Endothelial cell of umbilical vein (primary cell): ENCODE results near the gene SCLT1. TPM values are rescaled to one million over a fixed set of nuclear protein-coding genes. Genes with fewer than 3 reads are reported as not detected.

Source experiments
- BruUV-seq: library from RNA; stranded (reverse); fragments of 400-500 nt; replicated peaks from 2 replicates; lab custom pipeline; 2021; lab: Mats Ljungman, UMichigan
- CTCF ChIA-PET: fragments of 300-600, 350-600 bp; sonication (Branson Sonifier 250); formaldehyde crosslinking; loops from one replicate; lab custom pipeline; 2021; ENCODE audit warnings: antibody characterized with exemption, inconsistent platforms; lab: Charles Lee
- POLR2A ChIA-PET: fragments of 300-600, 350-600 bp; sonication (Branson Sonifier 250); formaldehyde crosslinking; loops from one replicate; lab custom pipeline; 2021; ENCODE audit warnings: antibody characterized with exemption, inconsistent platforms; lab: Charles Lee
- DNase-seq: peaks from one replicate; pipeline ENCODE4 v3.0.0-alpha.2; 2011; ENCODE audit warnings: low read depth, low spot score
- FAIRE-seq: peaks from 2 replicates; lab custom pipeline; 2011; peaks lifted over from hg19 to GRCh38; lab: Jason Lieb, UNC
- H2AFZ ChIP-seq: 2 replicates; pipeline ENCODE4 v1.6.0; 2012; ENCODE audit warnings: low read depth, low read length, control low read depth, inconsistent platforms
- H3K27ac ChIP-seq: 2 replicates; pipeline ENCODE4 v1.5.1; 2011; ENCODE audit warnings: low read depth, mild to moderate bottlenecking, control low read depth, low read length, moderate library complexity; ENCODE audit not compliant: insufficient read depth
- H3K27me3 ChIP-seq, 2 experiments: 2 replicates each; pipeline versions ENCODE4 v1.6.0 to v1.6.1; 2011; ENCODE audit warnings: low read length in 2 of 2, mixed read lengths in 1 of 2; ENCODE audit not compliant: control insufficient read depth in 2 of 2, insufficient read depth in 2 of 2
- H3K36me3 ChIP-seq, 2 experiments: 2 replicates in 1 of 2; 3 replicates in 1 of 2; pipeline ENCODE4 v1.5.1; 2011; ENCODE audit warnings: low read length in 2 of 2, mild to moderate bottlenecking in 1 of 2, moderate library complexity in 1 of 2; ENCODE audit not compliant: control insufficient read depth in 2 of 2, insufficient read depth in 2 of 2; ENCODE audit errors: extremely low read depth in 1 of 2
- H3K4me1 ChIP-seq: 3 replicates; pipeline ENCODE4 v1.5.1; 2011; ENCODE audit warnings: mild to moderate bottlenecking, low read length; ENCODE audit not compliant: control insufficient read depth, insufficient read depth; ENCODE audit errors: extremely low read depth
- H3K4me2 ChIP-seq: 2 replicates; pipeline ENCODE4 v1.6.1; 2011; ENCODE audit warnings: low read length, control low read depth, mixed read lengths; ENCODE audit not compliant: insufficient read depth
- H3K4me3 ChIP-seq, 3 experiments: fragments of 200-600 bp in 1 of 3; sonication (generic), shearing (Covaris generic) in 1 of 3; replicated peaks in 1 of 3; 2 replicates each; pipeline ENCODE4 v1.5.1; 2011 to 2016; ENCODE audit warnings: control low read depth in 3 of 3, low read length in 3 of 3, mild to moderate bottlenecking in 2 of 3, inconsistent platforms in 1 of 3, low read depth in 1 of 3, moderate library complexity in 1 of 3; ENCODE audit not compliant: insufficient read depth in 1 of 3
- H3K79me2 ChIP-seq: 2 replicates; pipeline ENCODE4 v1.6.0; 2012; ENCODE audit warnings: low read length, inconsistent platforms; ENCODE audit not compliant: control insufficient read depth, insufficient read depth
- H3K9ac ChIP-seq: replicated peaks from 2 replicates; pipeline ENCODE3; 2011; ENCODE audit warnings: low read length, control low read depth; ENCODE audit not compliant: insufficient read depth; ENCODE audit errors: extremely low read depth
- H3K9me1 ChIP-seq: replicated peaks from 3 replicates; pipeline ENCODE4 v1.6.0; 2011; ENCODE audit warnings: mild to moderate bottlenecking, low read length; ENCODE audit not compliant: control insufficient read depth, insufficient read depth; ENCODE audit errors: extremely low read depth
- H3K9me3 ChIP-seq: replicated peaks from 2 replicates; pipeline ENCODE4 v1.5.1; 2012; ENCODE audit warnings: low read length, inconsistent platforms; ENCODE audit not compliant: control insufficient read depth, insufficient read depth
- H4K20me1 ChIP-seq: replicated peaks from 2 replicates; pipeline ENCODE3; 2011; ENCODE audit warnings: mild to moderate bottlenecking, low read length; ENCODE audit not compliant: control insufficient read depth, insufficient read depth; ENCODE audit errors: extremely low read depth
- CTCF ChIP-seq, 2 donors: IDR thresholded peaks; 1 replicate in 1 of 2; 2 replicates in 1 of 2; pipeline ENCODE4 v1.5.1; 2011; ENCODE audit warnings: low read length in 2 of 2, mild to moderate bottlenecking in 2 of 2, moderate library complexity in 2 of 2, control low read depth in 1 of 2, inconsistent platforms in 1 of 2, low read depth in 1 of 2; ENCODE audit not compliant: insufficient read depth in 1 of 2; ENCODE audit errors: extremely low read depth in 1 of 2
- EZH2 ChIP-seq: IDR thresholded peaks from 2 replicates; pipeline ENCODE4 v1.6.1; 2012; ENCODE audit warnings: borderline replicate concordance, low read depth, mild to moderate bottlenecking, moderate library complexity, low read length, inconsistent platforms; ENCODE audit not compliant: severe bottlenecking
- FOS ChIP-seq: IDR thresholded peaks from 2 replicates; pipeline ENCODE4 v1.6.1; 2011; ENCODE audit warnings: mild to moderate bottlenecking, low read length, moderate library complexity, borderline replicate concordance; ENCODE audit not compliant: insufficient read depth
- GATA2 ChIP-seq: IDR thresholded peaks from 2 replicates; pipeline ENCODE4 v1.7.0; 2011; ENCODE audit warnings: low read depth, mild to moderate bottlenecking, moderate library complexity, mixed read lengths, low read length; ENCODE audit not compliant: insufficient read length, insufficient read depth
- MAX ChIP-seq: IDR thresholded peaks from 2 replicates; pipeline ENCODE4 v1.6.1; 2011; ENCODE audit not compliant: insufficient read depth, insufficient read length
- MYC ChIP-seq: IDR thresholded peaks from one replicate; pipeline ENCODE4 v1.6.1; 2011; ENCODE audit warnings: mild to moderate bottlenecking, low read depth, low read length
- POLR2A ChIP-seq: IDR thresholded peaks from 2 replicates; pipeline ENCODE4 v1.6.1; 2012; ENCODE audit warnings: low read depth, mild to moderate bottlenecking, control low read depth, low read length
- POLR2AphosphoS5 ChIP-seq: IDR thresholded peaks from 2 replicates; pipeline ENCODE4 v1.6.1; 2012; ENCODE audit warnings: low read depth, mild to moderate bottlenecking, control low read depth, low read length, moderate library complexity; ENCODE audit not compliant: insufficient read depth
- dilution Hi-C: fragments of 300-500 bp; cut with MboI; formaldehyde crosslinking; loops from one replicate; pipeline ENCODE4 v1.15.0; 2019; ENCODE audit warnings: low sequenced_read_pairs; ENCODE audit not compliant: extremely low pct_ligation_motif_present
- intact Hi-C: fragments of 100-400 bp; cut with micrococcal nuclease; formaldehyde crosslinking; loops from one replicate; pipeline ENCODE4 v1.10.0; 2022
- polyA plus RNA-seq, 4 experiments: library from polyadenylated mRNA; depleted of rRNA in 3 of 4; stranded (reverse) in 3 of 4; unstranded in 1 of 4; fragments of >200 nt; gene quantifications; 2 replicates each; pipeline versions ENCODE4 v1.2.1 to v1.2.3, GENCODE V29; 2011 to 2012; ENCODE audit warnings: missing spikeins in 1 of 4
- total RNA-seq: library from RNA; stranded (reverse); gene quantifications from 2 replicates; pipeline ENCODE4 v1.2.3, GENCODE V29; 2021

Gene SCLT1
- total and polyA plus RNA-seq, 2 donors (not counting 3 experiments of a cell fraction or from before 2014, with no cell fraction given) = 3.2 to 14.0 TPM

GRCh38 chr4:129085472-129085871 is 7.9 kb downstream of the SCLT1 start:
- Histone ChIP-seq H3K27ac (no peak overlapping the region), H3K9ac (no peak overlapping the region), H3K4me1 (no peaks in the 10 kb centered on the region), H3K27me3 (no peaks in the 10 kb centered on the region), H4K20me1 (no peaks in the 10 kb centered on the region), H3K4me3 (no peak overlapping the region), H3K4me2 (no peak overlapping the region), H3K9me3 (no peaks in the 10 kb centered on the region), H2AFZ (no peak overlapping the region), H3K9me1 (no peaks in the 10 kb centered on the region), H3K36me3 (no peaks in the 10 kb centered on the region), H3K79me2 (peaks cover 75% of the 10 kb centered on the region)
- no TSS peak for BruUV-seq
- dilution Hi-C loops (no loop called here), intact Hi-C loops (no loop called here)
- FAIRE-seq = no peak
- CTCF ChIA-PET = no interaction called here
- POLR2A ChIA-PET = no interaction called here
- no peak for DNase-seq
- TF ChIP-seq FOS (no peak), MYC (no peak), CTCF (IDR thresholded peaks at IDR 0.05; ENCODE audit: extremely low read depth in 1 of 2, insufficient read depth in 1 of 2, low read depth in 1 of 2, low read length in 2 of 2) (no peak), GATA2 (no peak), MAX (no peak), EZH2 (no peak), POLR2A (no peak), POLR2AphosphoS5 (no peak)
